CD4-positive, alpha-beta memory T cell (primary cell): ENCODE data around the gene TAS2R1. TPM values are rescaled to one million over a fixed set of nuclear protein-coding genes. Genes with fewer than 3 reads are reported as not detected.

Source experiments
- CTCF ChIA-PET: fragments of 350-600 bp; sonication (Branson Sonifier 250); formaldehyde crosslinking; loops from one replicate; lab custom pipeline; 2021; ENCODE audit warnings: inconsistent platforms; ENCODE audit not compliant: partially characterized antibody; lab: Charles Lee
- POLR2A ChIA-PET: fragments of 350-600 bp; sonication (Branson Sonifier 250); formaldehyde crosslinking; loops from one replicate; lab custom pipeline; 2021; ENCODE audit not compliant: partially characterized antibody; lab: Charles Lee
- DNase-seq, 5 donors: peaks; one replicate each; pipeline versions ENCODE4 v3.0.0 to v3.0.0-alpha.2; 2020 to 2022; ENCODE audit warnings: mixed read lengths in 1 of 5
- H3K27ac ChIP-seq: one replicate; pipeline ENCODE4 v1.7.0; 2013; ENCODE audit warnings: low read depth, low read length
- H3K27me3 ChIP-seq: 2 replicates; pipeline ENCODE4 v1.7.0; 2013; ENCODE audit warnings: mild to moderate bottlenecking, low read length, moderate library complexity; ENCODE audit not compliant: insufficient read depth
- H3K36me3 ChIP-seq: 2 replicates; pipeline ENCODE4 v1.7.0; 2013; ENCODE audit warnings: mild to moderate bottlenecking, low read length, moderate library complexity; ENCODE audit not compliant: insufficient read depth
- H3K4me1 ChIP-seq: 2 replicates; pipeline ENCODE4 v1.7.0; 2013; ENCODE audit warnings: mild to moderate bottlenecking, low read length, moderate library complexity; ENCODE audit not compliant: insufficient read depth
- H3K4me3 ChIP-seq, 2 donors: one replicate each; pipeline ENCODE4 v1.7.0; 2013; ENCODE audit warnings: low read length in 2 of 2, mild to moderate bottlenecking in 1 of 2
- H3K9me3 ChIP-seq, 2 donors: one replicate each; pipeline ENCODE4 v1.7.0; 2013; ENCODE audit warnings: low read length in 2 of 2, control low read depth in 1 of 2; ENCODE audit not compliant: control insufficient read depth in 1 of 2
- H3K27ac Mint-ChIP-seq, 7 donors: one replicate each; pipeline ENCODE4 v1.8.0; 2020 to 2021; ENCODE audit warnings: mixed read lengths in 7 of 7, mild to moderate bottlenecking in 6 of 7, inconsistent platforms in 3 of 7, moderate library complexity in 3 of 7
- H3K27me3 Mint-ChIP-seq, 2 donors: one replicate each; pipeline ENCODE4 v1.8.0; 2020 to 2021; ENCODE audit warnings: mixed read lengths in 2 of 2
- H3K36me3 Mint-ChIP-seq, 2 donors: one replicate each; pipeline ENCODE4 v1.8.0; 2020 to 2021; ENCODE audit warnings: mixed read lengths in 2 of 2, inconsistent platforms in 1 of 2, mild to moderate bottlenecking in 1 of 2
- H3K4me1 Mint-ChIP-seq, 4 donors: one replicate each; pipeline ENCODE4 v1.8.0; 2020 to 2021; ENCODE audit warnings: mixed read lengths in 4 of 4, mild to moderate bottlenecking in 1 of 4
- H3K4me3 Mint-ChIP-seq, 8 donors: one replicate each; pipeline ENCODE4 v1.8.0; 2020 to 2021; ENCODE audit warnings: mixed read lengths in 8 of 8, mild to moderate bottlenecking in 7 of 8, moderate library complexity in 6 of 8, inconsistent platforms in 3 of 8
- H3K9me3 Mint-ChIP-seq, 8 donors: one replicate each; pipeline ENCODE4 v1.8.0; 2020 to 2021; ENCODE audit warnings: mixed read lengths in 8 of 8, mild to moderate bottlenecking in 5 of 8, inconsistent platforms in 3 of 8, moderate library complexity in 1 of 8
- intact Hi-C: fragments of 100-400 bp; cut with micrococcal nuclease; formaldehyde crosslinking; loops from one replicate; pipeline ENCODE4 v1.15.1; 2023
- polyA plus RNA-seq, 2 donors: library from polyadenylated mRNA; unstranded; fragments of 300-500 nt; fragmentation: Illumina TruSeq; gene quantifications; one replicate each; pipeline ENCODE4 v1.2.3, GENCODE V29; 2021
- total RNA-seq, 2 experiments: library from RNA; stranded (reverse); gene quantifications; one replicate each; pipeline ENCODE4 v1.2.3, GENCODE V29; 2021

Gene TAS2R1
- total and polyA plus RNA-seq, 4 experiments from 2014 or later, result 0.14 TPM; not detected in 3

DNA sequence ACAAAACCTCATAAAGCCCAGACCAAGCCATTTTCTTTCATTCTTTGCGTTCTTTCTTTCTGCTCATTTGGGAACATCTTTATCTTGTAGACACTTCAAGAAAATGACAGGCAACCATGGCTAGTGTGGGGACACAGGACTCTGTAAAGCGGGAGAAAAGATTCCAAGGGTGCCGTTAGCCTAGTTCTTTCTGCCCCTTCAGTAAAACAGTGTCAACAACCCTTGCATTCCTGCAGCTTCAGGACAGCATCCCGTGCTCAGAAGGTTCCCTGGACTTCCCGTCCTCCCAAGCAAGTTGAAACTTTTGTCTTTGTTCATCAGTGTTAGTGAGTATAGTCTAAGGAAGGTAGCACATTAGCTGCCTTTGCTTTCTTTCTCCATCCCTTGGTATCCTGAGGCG lies 41.9 kb downstream of the TAS2R1 start:
- Mint-ChIP-seq H3K4me1 (no peaks in the 10 kb centered on the region), H3K4me3 (no peak overlapping the region), H3K27me3 (no peaks in the 10 kb centered on the region), H3K9me3 (peaks cover 0 to 8% (median 0%) of the 10 kb centered on the region in 8 donors), H3K36me3 (no peaks in the 10 kb centered on the region), H3K27ac (no peak overlapping the region)
- ChIA-PET CTCF (no interaction called here), POLR2A (no interaction called here)
- Histone ChIP-seq H3K36me3 (no peaks in the 10 kb centered on the region), H3K4me3 (no peak overlapping the region), H3K4me1 (no peaks in the 10 kb centered on the region), H3K27me3 (no peaks in the 10 kb centered on the region), H3K9me3 (no peaks in the 10 kb centered on the region), H3K27ac (no peak overlapping the region)
- intact Hi-C loops, result no loop called here
- peak in 1 of 5 donors; percentile 8 for DNase-seq

DNA sequence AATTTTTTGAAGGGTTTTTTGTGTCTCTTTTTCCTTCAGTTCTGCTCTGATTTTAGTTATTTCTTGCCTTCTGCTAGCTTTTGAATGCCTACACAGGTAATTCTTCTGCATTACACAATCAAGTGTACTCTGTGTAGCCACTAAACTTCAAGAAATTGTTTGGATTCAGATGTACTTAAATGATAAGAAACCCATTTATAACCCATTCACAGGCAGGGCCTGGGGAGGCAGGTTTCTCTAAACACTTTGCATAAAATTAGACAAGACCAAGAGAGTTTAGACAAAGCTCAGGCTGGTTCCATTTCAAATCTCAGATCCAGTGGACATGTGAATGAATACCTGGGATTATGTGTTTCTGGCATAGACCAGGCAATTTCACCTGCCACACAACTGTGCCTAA lies 43.0 kb downstream of the TAS2R1 start:
- ChIA-PET CTCF (no interaction called here), POLR2A (no interaction called here)
- Histone ChIP-seq H3K4me3 (no peak overlapping the region), H3K27ac (no peak overlapping the region), H3K27me3 (no peaks in the 10 kb centered on the region), H3K36me3 (no peaks in the 10 kb centered on the region), H3K9me3 (no peaks in the 10 kb centered on the region), H3K4me1 (no peaks in the 10 kb centered on the region)
- H3K27ac Mint-ChIP-seq, result peak overlapping the region in 1 of 7 donors; percentile 47
- H3K36me3 Mint-ChIP-seq, result no peaks in the 10 kb centered on the region
- DNase-seq, result no peak
- intact Hi-C loops, result no loop called here
- H3K4me3 Mint-ChIP-seq, result no peak overlapping the region
- no peaks in the 10 kb centered on the region for H3K4me1 Mint-ChIP-seq
- peaks cover 0 to 8% (median 1%) of the 10 kb centered on the region in 8 donors for H3K9me3 Mint-ChIP-seq
- H3K27me3 Mint-ChIP-seq, result no peaks in the 10 kb centered on the region

DNA sequence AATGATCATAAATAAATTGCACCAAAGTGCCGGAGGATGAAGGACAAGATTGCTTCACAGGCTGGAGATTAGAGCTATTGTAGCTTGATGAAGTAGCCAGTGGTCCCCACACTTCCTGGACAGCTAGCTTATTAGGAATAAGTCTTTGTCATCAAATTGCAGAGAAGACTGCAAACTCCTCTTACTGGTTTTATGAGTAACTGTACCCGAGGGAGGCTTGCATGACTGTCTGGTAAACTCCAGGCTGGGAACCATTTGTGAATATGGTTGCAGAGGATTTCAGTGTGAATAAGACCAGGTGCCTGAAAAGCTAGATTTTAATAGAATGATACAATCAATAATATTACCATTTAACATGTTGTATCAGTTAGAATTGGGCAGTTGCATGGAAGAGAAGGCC lies 47.7 kb downstream of the TAS2R1 start:
- Histone ChIP-seq H3K4me1 (no peaks in the 10 kb centered on the region), H3K27me3 (no peaks in the 10 kb centered on the region), H3K9me3 (no peaks in the 10 kb centered on the region), H3K36me3 (no peaks in the 10 kb centered on the region), H3K4me3 (no peak overlapping the region), H3K27ac (no peak overlapping the region)
- Mint-ChIP-seq H3K4me3 (no peak overlapping the region), H3K27me3 (no peaks in the 10 kb centered on the region), H3K4me1 (no peaks in the 10 kb centered on the region), H3K9me3 (peaks cover 0 to 5% (median 0%) of the 10 kb centered on the region in 8 donors), H3K27ac (no peak overlapping the region), H3K36me3 (no peaks in the 10 kb centered on the region)
- ChIA-PET POLR2A (no interaction called here), CTCF (no interaction called here)
- intact Hi-C loops, result no loop called here
- no peak for DNase-seq

Other genes starting within 250 kb of the TAS2R1 start
- gene SEMA5A, start 84.3 kb downstream of the TAS2R1 start, total RNA-seq, result 1 to 10 TPM; 3.5 to 4.5 TPM
- gene SEMA5A, start 84.3 kb downstream of the TAS2R1 start, polyA plus RNA-seq, result 1 to 10 TPM; 1.1 to 1.3 TPM